ENCODE data around the gene LAMC1.

Gene LAMC1

GRCh38 chr1:183021405-183022201 is 1.6 kb upstream of the LAMC1 start:
- DNase-seq (ENCODE audit: low read depth in 3 of 3), result no peak

- DNase-seq (ENCODE audit: low read depth in 3 of 3), result peak in 2 of 3 experiments; percentile 2 to 5
Observed at GRCh38 chr1:183022202-183023145, 746 bp upstream of the LAMC1 start.

GRCh38 chr1:183023601-183024316 is 539 bp downstream of the LAMC1 start:
- DNase-seq (ENCODE audit: low read depth in 3 of 3), result peak in 1 of 3 experiments; percentile 1

DNA sequence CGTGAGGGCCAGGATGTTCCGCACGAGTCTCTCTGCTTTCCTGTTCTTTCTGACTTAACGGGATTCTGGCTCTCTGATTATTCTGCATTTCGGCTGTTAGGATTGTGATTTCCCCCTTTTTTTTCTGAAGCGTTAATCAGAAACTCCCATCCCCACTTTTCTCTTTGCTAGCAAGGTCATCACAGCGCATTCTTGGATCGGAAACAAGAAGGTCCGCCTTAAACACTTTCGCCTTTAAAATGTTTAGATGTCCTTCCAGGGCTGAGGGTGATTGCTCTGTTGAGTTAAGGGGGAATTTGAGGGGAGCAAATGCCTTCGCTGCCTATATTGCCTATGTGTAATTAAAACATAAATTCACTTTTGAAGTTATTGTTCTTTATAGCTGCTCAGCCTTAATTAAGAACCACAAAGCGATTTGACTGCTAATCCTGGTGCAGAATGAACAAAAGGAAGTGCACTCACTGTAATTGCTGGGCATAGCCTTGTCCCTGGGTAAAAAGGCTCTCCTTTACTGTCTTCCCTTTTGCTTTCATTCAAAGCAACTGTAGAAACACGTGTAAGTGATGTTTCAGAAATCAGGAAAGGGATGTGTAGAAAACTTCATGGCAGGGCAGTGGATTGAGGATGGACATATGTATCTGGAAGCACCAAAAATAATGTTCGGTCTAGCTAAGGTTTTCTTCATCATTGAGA is 1.2 kb downstream of the LAMC1 start:
- no peak for DNase-seq (ENCODE audit: low read depth in 3 of 3)

DNA sequence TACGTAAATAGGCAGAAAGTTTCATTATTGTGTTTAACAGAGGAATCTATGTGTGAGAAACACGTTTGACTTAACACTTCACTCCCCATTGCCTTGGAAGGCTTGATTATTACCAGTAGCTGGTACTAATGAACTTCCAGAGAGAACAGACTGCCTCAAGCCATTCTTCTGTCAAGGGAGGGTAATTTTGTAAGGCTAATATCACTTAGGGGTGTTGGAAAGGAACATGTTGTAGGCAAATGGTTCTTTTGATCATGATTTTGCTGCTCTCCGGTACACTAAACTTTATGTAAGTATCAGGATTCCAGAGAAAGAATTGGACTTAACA is 1.8 kb downstream of the LAMC1 start:
- DNase-seq (ENCODE audit: low read depth in 3 of 3), result no peak

DNA sequence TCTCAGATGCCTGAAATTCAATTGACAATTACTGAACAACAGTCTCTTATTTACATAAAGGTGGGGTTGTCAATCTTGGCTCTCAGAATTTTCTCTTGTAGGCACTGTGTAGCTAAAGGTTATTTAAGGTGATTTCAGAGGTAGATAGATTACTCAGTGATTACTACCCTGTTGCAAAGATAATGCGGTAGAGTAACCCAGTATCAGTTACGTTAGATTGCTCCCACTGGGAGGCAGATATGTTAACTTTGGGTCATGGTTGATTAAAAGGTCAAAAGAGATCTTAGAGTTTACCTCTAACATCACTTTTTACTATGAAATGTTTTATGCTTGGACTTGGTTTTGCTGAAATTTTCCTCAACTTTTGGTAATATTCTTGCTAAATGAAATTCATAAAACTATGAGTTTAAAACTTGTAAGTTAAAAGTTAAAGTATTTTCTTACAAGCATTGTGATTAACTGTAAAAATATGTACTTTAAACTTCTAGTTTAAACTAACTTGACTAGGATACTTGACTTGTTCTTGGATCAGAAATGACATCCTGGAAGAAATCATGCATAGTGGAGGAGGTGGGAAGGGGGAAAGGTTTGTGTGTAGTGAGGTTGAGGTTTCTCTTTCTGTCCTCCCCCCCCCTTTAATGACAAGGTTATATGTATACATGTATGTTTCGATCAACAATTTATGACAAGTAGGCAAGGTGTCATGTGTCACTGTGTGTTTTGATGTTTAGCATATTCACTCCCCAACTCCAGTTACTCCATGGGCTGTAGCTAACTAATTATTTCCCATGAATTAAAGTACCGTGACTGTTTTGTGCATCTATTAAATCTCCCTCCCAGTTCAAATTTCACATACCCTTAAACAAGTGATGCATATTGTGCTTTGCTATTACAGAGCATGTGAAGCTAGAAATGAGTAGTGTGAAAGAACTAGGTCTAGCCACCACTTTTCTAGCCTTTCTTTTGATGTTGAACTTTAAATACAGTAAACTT is 2.9 kb downstream of the LAMC1 start:
- DNase-seq (ENCODE audit: low read depth in 3 of 3), result no peak

- no peak for DNase-seq (ENCODE audit: low read depth in 3 of 3)
Observed at GRCh38 chr1:183027031-183027430, 3.8 kb downstream of the LAMC1 start.

- DNase-seq (ENCODE audit: low read depth in 3 of 3), result no peak
Observed at GRCh38 chr1:183027791-183028190, 4.6 kb downstream of the LAMC1 start.

GRCh38 chr1:183029591-183030000 is 6.4 kb downstream of the LAMC1 start:
- no peak for DNase-seq (ENCODE audit: low read depth in 3 of 3)

- no peak for DNase-seq (ENCODE audit: low read depth in 3 of 3)
Observed at GRCh38 chr1:183030053-183030452, 6.8 kb downstream of the LAMC1 start.

- no peak for DNase-seq (ENCODE audit: low read depth in 3 of 3)
Observed at GRCh38 chr1:183032122-183032921, 9.1 kb downstream of the LAMC1 start.

GRCh38 chr1:183033205-183033604 is 10.0 kb downstream of the LAMC1 start:
- no peak for DNase-seq (ENCODE audit: low read depth in 3 of 3)

GRCh38 chr1:183034682-183035081 is 11.5 kb downstream of the LAMC1 start:
- DNase-seq (ENCODE audit: low read depth in 3 of 3), result no peak

DNA sequence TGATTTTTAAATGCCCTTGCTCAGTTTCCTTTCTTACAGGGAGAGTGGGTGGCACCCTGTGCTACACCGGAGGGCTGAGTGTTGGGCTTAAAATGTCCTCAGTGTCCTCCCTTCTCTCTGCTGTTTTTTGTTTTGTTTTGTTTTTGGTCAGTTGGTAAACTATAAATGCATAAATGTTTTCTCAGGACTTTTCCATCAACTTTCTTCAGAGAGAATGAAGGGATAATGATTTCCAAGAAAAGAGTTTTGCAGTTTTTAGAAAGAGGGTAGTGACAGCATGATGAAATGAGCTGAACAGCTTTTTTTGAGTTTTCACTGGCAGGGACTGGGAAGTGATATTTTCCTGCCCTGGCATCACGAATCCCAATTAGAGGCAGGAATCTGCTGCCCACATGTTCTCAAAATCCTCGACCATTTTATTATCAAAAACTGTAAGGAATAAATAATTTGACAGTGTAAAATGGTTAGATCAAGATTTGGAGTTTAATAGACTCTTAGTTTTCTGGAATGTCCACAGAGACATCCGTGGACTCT is 15.2 kb downstream of the LAMC1 start:
- DNase-seq (ENCODE audit: low read depth in 3 of 3), result no peak

DNA sequence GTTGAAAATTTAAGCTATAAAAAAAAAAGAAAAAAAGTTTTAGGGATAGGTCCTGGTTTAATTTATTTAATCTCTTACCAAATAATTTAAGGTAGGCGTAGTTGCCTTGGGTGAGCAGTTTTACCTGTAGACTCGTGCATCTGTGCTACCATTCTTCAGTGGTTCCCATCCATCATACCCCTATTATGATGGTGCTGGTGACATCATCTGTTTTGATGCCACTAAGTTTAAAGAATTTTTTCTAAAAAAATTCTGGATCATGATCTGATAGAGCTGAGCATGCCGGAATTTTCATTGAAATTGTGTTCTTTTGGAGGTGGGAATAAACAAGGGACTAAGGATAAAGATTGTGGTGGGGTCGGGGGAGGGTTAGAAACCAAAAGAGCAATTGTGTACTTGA is 15.7 kb downstream of the LAMC1 start:
- DNase-seq (ENCODE audit: low read depth in 3 of 3), result no peak

DNA sequence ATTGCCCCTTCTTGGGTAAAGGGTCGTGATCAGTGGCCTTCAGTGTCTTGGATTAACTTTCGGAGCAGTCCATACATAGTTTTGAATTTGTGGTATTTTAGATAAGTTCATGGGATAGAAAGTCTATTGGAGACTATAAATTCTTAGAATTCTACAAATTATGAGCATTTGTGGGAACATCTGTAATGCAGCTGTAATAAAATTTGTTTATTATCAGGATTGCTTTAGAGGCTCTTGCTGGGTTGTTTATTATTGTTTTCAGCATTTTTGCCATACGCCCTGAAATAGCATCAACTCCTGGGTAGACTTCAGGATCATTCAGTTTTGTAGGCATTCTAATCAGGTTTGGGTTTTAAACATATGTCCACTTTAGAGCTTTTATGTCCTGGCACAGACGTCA is 16.1 kb downstream of the LAMC1 start:
- no peak for DNase-seq (ENCODE audit: low read depth in 3 of 3)

- DNase-seq (ENCODE audit: low read depth in 3 of 3), result no peak
Observed at GRCh38 chr1:183039985-183040447, 16.8 kb downstream of the LAMC1 start.

DNA sequence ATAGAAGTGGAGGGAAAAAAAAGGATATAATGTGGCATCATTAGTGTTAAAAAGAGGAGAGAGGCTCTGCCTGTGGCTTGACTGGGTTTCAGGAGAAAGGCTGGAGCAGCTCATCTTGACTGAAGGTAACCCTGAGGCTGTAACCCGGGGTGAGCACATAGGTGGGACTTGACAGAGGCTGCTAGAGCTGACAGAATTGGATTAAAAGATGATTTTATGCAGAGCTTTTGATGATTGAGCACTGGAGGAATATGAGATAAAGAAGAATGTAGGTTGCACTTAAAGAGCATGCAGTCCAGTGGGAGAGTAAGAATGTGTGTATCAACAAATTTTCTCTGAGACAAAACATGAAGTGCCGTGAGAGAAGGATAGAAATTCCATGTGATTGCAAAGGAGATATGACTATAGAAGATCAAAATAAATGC is 17.3 kb downstream of the LAMC1 start:
- DNase-seq (ENCODE audit: low read depth in 3 of 3), result no peak

DNA sequence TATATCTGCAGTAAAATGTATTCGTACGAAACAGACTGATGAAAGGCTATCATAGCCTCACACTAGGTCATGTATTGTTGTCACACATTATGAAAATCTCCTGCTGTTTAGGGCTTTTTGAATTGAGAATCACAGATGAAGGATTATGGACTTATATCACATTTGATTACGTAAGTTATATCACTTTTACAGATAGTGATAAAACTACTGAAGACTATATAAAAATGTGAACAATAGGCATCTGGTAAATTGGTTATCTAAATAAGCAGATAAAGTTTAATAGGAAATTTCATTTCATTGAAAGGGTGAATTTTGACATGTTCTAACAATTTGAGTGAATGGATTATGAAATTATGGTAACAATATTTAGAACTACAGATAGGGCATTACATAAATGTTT is 20.0 kb downstream of the LAMC1 start:
- DNase-seq (ENCODE audit: low read depth in 3 of 3), result no peak

Measured in stimulated activated CD4-positive, alpha-beta T cell treated with anti-CD3 and anti-CD28 coated beads, TNF-alpha, amount 100 ng/mL, for 4 hours (primary cell).